HepG2 (cell line): Measurements from ENCODE around the gene PLIN3. TPM values are rescaled to one million over a fixed set of nuclear protein-coding genes. Genes with fewer than 3 reads are reported as not detected.

Experiments
- AGO2 ChIP-seq: fragments of 200-400 bp; formaldehyde crosslinking; optimal IDR thresholded peaks from 2 replicates; pipeline ENCODE3; 2017; ENCODE audit warnings: mild to moderate bottlenecking, low read depth, low read length, moderate library complexity
- FOXM1 ChIP-seq: sonication (generic); formaldehyde crosslinking; IDR thresholded peaks from 2 replicates; pipeline ENCODE4 v1.5.0; 2020; ENCODE audit warnings: missing genetic modification reagents
- MAX ChIP-seq: IDR thresholded peaks from 2 replicates; pipeline ENCODE4 v1.6.1; 2012; ENCODE audit warnings: inconsistent platforms
- NR2C2 ChIP-seq: sonication (generic); formaldehyde crosslinking; IDR thresholded peaks from 2 replicates; pipeline ENCODE4 v1.4.0; 2020; ENCODE audit warnings: missing genetic modification reagents, mild to moderate bottlenecking, moderate library complexity, borderline replicate concordance
- RELA ChIP-seq: sonication (generic); formaldehyde crosslinking; IDR thresholded peaks from 2 replicates; pipeline ENCODE4 v1.4.0; 2020; ENCODE audit warnings: missing genetic modification reagents
- SP1 ChIP-seq, 2 experiments: fragments of 450-650 bp in 1 of 2; sonication (generic) in 1 of 2; formaldehyde crosslinking in 1 of 2; IDR thresholded peaks; 2 replicates each; pipeline versions ENCODE4 v1.4.0 to v1.6.1; 2016 to 2020; ENCODE audit warnings: missing genetic modification reagents in 1 of 2
- THAP7 ChIP-seq: sonication (generic); formaldehyde crosslinking; IDR thresholded peaks from 2 replicates; pipeline ENCODE4 v1.8.1; 2023; ENCODE audit warnings: mild to moderate bottlenecking, missing genetic modification reagents
- ZNF331 ChIP-seq: sonication (generic); formaldehyde crosslinking; IDR thresholded peaks from 2 replicates; pipeline ENCODE4 v1.4.0; 2020; ENCODE audit warnings: missing genetic modification reagents
- ZNF574 ChIP-seq: sonication (generic); formaldehyde crosslinking; IDR thresholded peaks from 2 replicates; pipeline ENCODE4 v1.4.0; 2020; ENCODE audit warnings: missing genetic modification reagents
- ZNF761 ChIP-seq: sonication (generic); formaldehyde crosslinking; conservative IDR thresholded peaks from 2 replicates; pipeline ENCODE4 v1.4.0; 2020; ENCODE audit warnings: mild to moderate bottlenecking, missing genetic modification reagents
- polyA plus RNA-seq, 8 experiments: library from polyadenylated mRNA; depleted of rRNA in 3 of 8; stranded (reverse) in 7 of 8; unstranded in 1 of 8; fragments of >200 nt; fragmentation: Illumina TruSeq in 4 of 8; extraction: Trizol in 4 of 8; gene quantifications; 2 replicates each; pipeline versions ENCODE4 v1.2.1 to v1.2.3, GENCODE V29; 2011 to 2016; ENCODE audit warnings: low read depth in 4 of 8, missing spikeins in 1 of 8, mixed read lengths in 1 of 8; ENCODE audit not compliant: insufficient read depth in 1 of 8
- total RNA-seq, 5 experiments: library from RNA; depleted of rRNA; stranded (reverse); fragments of >200 nt; fragmentation: Illumina TruSeq; extraction: Trizol; gene quantifications; 2 replicates each; pipeline ENCODE4 v1.2.3, GENCODE V29; 2016; ENCODE audit warnings: low read depth in 1 of 5
- TF ChIP-seq, protein P1 (sequence below), 2 experiments: sonication (generic) in 1 of 2; formaldehyde crosslinking in 1 of 2; IDR thresholded peaks; 2 replicates each; pipeline versions ENCODE4 v1.6.1 to v1.9.0; 2014 to 2022; ENCODE audit warnings: antibody characterized with exemption in 1 of 2, borderline replicate concordance in 1 of 2, inconsistent platforms in 1 of 2, low read depth in 1 of 2, missing genetic modification reagents in 1 of 2
- TF ChIP-seq, protein P2 (sequence below): sonication (generic); formaldehyde crosslinking; IDR thresholded peaks from 2 replicates; pipeline ENCODE4 v1.4.0; 2020; ENCODE audit warnings: missing genetic modification reagents
- TF ChIP-seq, protein P3 (sequence below): sonication (generic); formaldehyde crosslinking; conservative IDR thresholded peaks from 2 replicates; pipeline ENCODE4 v1.4.0; 2020; ENCODE audit warnings: missing genetic modification reagents

The PLIN3 gene
- total and polyA plus RNA-seq, 2 of the 13 experiments (the other 11 are each of a cell fraction or from before 2014, with no cell fraction given) = 49.3 to 57.9 TPM

GRCh38 chr19:4909156-4909896 lies 41.9 kb upstream of the PLIN3 start, which contains the start of gene UHRF1 (continued):
- TF ChIP-seq, protein P1, sequence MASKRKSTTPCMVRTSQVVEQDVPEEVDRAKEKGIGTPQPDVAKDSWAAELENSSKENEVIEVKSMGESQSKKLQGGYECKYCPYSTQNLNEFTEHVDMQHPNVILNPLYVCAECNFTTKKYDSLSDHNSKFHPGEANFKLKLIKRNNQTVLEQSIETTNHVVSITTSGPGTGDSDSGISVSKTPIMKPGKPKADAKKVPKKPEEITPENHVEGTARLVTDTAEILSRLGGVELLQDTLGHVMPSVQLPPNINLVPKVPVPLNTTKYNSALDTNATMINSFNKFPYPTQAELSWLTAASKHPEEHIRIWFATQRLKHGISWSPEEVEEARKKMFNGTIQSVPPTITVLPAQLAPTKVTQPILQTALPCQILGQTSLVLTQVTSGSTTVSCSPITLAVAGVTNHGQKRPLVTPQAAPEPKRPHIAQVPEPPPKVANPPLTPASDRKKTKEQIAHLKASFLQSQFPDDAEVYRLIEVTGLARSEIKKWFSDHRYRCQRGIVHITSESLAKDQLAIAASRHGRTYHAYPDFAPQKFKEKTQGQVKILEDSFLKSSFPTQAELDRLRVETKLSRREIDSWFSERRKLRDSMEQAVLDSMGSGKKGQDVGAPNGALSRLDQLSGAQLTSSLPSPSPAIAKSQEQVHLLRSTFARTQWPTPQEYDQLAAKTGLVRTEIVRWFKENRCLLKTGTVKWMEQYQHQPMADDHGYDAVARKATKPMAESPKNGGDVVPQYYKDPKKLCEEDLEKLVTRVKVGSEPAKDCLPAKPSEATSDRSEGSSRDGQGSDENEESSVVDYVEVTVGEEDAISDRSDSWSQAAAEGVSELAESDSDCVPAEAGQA (IDR thresholded peaks at IDR 0.05; ENCODE audit: low read depth) = no peak
- TF ChIP-seq, protein P1 (CRISPR knock-in tag; IDR thresholded peaks at IDR 0.05; ENCODE audit: borderline replicate concordance) = peak; percentile 83
- TF ChIP-seq AGO2 (peak; percentile 70), ZNF574 (peak; percentile 52; the same call in 1 of the 2 replicates), FOXM1 (peak; percentile 58; the same call in 1 of the 2 replicates), RELA (CRISPR knock-in tag) (no peak), MAX (peak; percentile 76; the same call in 1 of the 2 replicates), SP1 (IDR thresholded peaks at IDR 0.05) (no peak), SP1 (CRISPR knock-in tag; IDR thresholded peaks at IDR 0.05) (peak; percentile 54), THAP7 (CRISPR knock-in tag) (peak; percentile 85; the same call in 1 of the 2 replicates), NR2C2 (CRISPR knock-in tag) (peak; percentile 24; the same call in 1 of the 2 replicates), ZNF331 (CRISPR knock-in tag) (peak; percentile 16; the same call in 1 of the 2 replicates), ZNF761 (CRISPR knock-in tag) (0 out of 2 replicates have a peak, but pooled peaks have one; percentile 61)
- TF ChIP-seq, protein P2, sequence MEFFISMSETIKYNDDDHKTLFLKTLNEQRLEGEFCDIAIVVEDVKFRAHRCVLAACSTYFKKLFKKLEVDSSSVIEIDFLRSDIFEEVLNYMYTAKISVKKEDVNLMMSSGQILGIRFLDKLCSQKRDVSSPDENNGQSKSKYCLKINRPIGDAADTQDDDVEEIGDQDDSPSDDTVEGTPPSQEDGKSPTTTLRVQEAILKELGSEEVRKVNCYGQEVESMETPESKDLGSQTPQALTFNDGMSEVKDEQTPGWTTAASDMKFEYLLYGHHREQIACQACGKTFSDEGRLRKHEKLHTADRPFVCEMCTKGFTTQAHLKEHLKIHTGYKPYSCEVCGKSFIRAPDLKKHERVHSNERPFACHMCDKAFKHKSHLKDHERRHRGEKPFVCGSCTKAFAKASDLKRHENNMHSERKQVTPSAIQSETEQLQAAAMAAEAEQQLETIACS (CRISPR knock-in tag) = peak; percentile 39; the same call in 1 of the 2 replicates
- TF ChIP-seq, protein P3, sequence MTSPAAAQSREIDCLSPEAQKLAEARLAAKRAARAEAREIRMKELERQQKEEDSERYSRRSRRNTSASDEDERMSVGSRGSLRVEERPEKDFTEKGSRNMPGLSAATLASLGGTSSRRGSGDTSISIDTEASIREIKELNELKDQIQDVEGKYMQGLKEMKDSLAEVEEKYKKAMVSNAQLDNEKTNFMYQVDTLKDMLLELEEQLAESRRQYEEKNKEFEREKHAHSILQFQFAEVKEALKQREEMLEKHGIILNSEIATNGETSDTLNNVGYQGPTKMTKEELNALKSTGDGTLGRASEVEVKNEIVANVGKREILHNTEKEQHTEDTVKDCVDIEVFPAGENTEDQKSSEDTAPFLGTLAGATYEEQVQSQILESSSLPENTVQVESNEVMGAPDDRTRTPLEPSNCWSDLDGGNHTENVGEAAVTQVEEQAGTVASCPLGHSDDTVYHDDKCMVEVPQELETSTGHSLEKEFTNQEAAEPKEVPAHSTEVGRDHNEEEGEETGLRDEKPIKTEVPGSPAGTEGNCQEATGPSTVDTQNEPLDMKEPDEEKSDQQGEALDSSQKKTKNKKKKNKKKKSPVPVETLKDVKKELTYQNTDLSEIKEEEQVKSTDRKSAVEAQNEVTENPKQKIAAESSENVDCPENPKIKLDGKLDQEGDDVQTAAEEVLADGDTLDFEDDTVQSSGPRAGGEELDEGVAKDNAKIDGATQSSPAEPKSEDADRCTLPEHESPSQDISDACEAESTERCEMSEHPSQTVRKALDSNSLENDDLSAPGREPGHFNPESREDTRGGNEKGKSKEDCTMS (CRISPR knock-in tag) = no peak
